GM19467 (cell line): Measurements from ENCODE around the gene SIPA1L3.
"Not testable (repeated sequence)": the region's sequence is repeated elsewhere in the genome, so short reads cannot be mapped to it uniquely, and the experiment has no call there.

Experiments used
- ATAC-seq: cut with Tn5 transposase; IDR thresholded peaks from one replicate; pipeline ENCODE4 v1.9.1; 2021; ENCODE audit warnings: mild to moderate bottlenecking, moderate library complexity; ENCODE audit not compliant: unreplicated experiment

The SIPA1L3 gene

DNA sequence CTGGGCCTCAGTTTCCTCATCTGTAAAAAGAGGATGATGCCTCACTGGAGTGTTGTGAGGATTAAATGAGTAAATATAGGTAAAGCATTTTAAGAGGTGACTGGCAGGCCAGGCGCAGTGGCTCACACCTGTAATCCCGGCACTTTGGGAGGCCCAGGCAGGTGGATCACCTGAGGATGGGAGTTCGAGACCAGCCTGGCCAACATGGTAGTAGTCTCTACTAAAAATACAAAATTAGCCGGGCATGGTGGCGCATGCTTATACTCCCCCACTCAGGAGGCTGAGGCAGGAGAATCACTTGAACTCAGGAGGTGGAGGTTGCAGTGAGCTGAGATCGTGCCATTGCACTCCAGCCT is 317.8 kb downstream of the SIPA1L3 start:
- ATAC-seq = not testable (repeated sequence)

DNA sequence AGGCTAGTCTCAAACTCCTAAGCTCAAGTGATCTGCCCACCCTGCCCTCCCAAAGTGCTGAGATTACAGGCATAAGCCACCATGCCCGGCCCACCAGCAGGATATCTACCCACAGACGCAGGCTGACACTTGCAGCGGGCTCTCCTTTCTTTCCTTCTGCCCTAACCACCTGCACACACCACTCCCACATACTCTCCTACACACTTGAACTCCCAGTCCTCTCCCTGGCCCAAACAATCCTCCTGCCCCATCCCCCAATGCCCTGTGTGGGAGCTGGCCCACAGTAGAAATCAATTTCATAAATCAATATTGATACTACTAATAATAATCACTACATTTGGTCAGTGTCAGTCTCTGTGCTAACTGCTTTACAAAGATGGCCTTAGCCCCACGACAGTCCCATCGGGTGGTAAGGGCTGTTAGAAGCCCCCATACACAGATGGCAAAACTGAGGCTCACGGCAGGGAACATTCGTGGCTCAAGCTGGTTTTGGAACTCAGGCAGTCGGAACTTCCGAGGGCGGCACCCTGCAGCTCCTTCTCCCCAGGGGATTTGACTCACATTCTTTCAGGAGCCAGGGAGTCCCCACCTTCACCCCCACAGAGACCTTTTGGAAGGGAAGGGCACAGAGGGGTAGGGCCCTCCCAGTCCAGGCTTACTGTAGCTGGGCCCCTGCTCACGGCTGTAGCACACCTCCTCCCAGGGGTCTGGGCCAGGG is 320.4 kb downstream of the SIPA1L3 start:
- ATAC-seq = no peak

DNA sequence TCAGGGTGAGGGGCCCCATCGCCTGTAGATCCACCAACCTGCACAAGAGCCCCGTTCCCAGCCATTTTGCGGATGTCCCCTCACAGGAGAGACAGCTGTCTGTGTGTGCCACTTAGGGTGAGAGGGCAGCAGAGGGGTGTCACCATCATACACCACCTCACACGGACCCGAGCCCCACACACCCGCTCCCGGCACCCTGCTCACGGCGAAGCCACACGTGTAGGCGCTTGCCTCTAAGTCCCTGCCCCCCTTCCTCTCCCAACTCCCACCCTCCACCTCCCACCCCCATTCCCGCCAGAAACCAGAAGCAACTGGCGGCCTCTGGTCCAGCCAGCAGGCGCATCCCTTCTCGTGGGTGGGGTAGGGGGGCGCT is 321.0 kb downstream of the SIPA1L3 start:
- no peak for ATAC-seq

DNA sequence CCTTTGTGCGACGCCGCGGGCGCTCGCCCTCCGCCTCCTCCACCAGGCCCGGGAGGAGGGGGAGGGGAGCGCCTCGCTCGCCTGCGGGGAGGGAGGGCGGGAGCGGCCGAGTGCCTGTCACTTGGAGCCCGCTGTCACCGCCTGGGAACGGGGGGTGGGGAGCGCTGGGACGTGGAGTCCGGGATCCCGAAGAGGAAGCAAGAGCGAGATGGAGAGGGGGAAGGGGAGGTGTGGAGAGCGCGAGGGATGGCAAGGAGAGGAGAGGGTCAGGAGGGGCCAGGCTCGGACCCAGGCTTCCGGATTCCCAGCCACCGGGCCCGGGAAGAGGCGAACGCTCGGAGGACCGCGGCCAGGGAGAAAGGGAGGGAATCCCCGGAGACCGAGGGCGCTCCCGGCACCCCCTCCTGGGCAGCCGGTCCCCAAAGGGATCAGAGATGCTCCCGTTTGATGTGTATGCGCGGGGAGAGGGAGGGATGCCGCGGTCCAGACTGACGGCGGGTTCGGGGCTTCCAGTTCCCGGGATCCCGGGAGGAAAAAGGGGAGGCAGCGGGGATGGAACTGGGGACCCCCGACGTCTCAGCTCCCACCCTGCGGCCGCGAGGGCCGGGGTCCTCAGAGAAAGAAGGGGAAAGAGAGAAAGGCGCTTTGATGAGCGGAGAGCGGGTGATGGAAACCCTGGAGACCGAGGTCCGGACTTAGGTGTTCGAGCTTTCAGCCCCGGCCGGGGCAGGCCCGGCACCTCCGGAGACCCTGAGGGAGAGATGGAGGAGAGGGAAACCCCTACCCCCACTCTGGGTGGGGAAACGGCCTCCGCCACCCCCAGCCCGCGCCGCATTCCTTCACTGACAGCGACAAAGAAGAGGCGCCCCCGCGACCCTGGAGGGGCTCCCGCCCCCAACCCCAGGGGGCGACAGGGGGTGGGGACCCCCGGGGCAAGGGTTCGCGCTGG is 321.8 kb downstream of the SIPA1L3 start:
- ATAC-seq = no peak

DNA sequence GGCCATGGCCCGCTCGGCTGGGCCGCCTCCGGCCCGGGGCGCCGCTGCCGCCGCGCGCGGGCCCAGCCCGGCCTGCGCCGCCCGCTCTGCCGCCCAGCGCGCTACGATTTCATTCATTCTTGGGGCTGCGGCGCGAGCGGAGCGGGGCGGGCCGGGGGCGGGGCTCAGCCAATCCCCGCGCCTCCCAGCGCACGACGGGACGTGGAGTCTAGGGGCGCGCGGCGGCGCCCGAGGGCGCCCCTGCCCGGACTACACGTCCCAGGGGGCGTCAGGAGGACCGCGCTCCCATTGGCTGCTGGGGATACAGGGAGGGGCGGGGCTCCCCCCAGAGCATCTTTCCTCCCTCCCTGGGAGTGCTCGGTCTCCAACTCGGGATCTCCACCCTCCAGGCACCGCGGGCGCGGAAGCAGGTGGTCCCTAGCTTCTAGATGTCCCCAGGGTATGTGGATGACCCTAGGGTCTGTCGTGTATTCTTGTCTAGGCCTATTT is 322.6 kb downstream of the SIPA1L3 start:
- ATAC-seq = peak; percentile 89

DNA sequence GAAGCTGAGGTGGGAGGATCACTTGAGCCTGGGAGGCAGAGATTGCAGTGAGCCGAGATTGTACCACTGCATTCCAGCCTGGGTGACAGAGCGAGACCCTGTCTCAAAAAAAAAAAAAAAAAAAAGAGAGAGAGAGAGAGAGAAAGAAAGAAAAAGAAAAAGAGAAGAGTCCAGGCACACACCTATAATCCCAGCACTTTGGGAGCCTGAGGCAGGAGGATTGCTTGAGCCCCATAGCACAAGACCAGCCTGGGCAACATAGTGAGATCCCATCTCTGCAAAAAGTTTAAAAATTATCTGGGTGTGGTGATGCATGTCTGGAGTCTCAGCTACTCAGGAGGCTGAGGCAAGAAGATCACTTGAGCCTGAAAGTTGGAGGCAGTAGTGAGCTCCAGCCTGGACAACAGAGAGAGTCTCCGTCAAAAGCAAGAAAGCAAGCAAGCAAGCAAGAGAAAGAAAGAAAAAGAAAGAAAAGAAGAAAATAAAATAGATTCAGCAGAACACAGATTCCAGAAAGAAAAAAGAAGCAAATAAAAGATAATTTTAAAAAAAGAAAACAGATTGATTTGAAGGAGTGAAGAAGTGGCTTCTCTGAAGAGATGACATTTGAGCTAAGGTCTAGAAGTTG is 323.6 kb downstream of the SIPA1L3 start:
- ATAC-seq = not testable (repeated sequence)

DNA sequence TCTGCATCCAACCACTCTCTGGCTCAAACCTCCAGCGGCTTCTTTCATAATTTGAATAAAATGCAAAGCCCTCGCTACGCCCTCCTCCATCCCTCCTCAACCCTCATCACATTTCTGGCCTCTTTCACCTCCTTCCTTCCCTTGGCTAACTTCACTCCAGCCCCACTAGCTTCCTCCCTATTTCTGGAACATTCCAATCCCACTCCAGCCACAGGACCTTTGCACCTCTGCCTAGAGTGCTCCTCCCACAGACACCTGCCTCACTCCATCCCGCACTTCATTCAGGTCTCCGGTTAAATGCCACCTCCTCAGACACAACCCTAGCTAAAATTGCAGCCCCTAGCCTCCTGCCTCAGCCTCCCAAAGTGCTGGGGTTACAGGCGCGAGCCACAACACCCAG is 324.9 kb downstream of the SIPA1L3 start:
- ATAC-seq = no peak

DNA sequence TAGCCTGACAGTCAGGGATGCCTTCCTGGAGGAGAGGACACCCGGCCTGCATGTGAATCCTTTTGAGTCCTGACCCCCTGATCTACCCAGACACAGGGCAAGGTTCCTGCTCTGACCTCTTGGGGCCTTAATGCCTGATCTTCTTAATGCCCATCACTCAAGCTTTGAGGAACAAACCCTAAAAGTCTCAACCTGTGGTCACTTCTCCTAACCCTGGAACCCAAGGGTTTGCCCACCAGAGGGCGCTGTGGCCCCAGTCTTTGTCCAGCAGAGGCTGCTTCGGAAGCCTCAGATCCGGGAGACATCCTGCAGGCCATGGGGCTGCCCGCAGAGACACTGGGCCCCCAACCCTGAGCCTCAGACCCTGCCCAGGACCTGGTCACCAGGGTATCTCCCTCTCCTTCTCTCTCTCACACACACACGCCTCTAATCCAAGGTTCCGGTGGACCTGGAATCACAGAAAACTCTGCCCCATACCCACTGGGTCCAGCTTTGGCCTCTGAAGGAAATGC is 326.8 kb downstream of the SIPA1L3 start:
- no peak for ATAC-seq

DNA sequence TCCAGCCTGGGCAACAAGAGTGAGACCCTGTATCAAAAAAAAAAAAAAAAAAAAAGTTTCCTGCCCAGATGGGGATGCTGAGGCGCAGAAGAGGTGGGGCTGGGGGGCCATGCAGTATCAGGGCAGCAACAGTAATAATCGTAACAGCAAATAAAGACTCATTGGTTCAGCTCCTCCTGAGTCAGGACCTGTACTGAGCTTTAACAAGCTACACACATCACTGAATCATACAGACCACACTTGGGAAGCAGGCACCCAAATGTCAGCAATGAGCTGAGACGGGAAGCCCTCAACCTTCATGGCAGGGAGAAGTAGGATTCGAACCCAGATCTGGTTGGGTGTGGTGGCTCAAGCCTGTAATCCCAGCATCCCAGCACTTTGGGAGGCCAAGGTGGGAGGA is 327.6 kb downstream of the SIPA1L3 start:
- ATAC-seq = no peak

DNA sequence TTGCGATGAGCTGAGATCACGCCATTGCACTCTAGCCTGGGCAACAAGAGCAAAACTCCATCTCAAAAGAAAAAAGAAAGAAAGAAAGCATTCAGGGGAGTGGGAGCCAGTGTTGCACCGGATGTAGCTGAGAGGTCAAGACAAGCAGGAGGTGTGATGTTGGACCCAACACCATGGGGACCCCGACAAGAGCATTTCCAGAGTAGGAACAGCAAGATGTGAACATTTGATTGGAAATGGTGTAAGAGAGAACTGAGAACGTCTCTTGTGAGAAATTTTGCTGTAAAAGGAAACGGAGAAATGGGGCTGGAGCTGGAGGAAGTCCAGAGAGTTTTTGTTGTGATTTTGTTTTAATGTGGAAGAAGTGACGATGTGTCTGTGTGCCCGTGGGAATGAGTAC is 332.8 kb downstream of the SIPA1L3 start:
- ATAC-seq = no peak

DNA sequence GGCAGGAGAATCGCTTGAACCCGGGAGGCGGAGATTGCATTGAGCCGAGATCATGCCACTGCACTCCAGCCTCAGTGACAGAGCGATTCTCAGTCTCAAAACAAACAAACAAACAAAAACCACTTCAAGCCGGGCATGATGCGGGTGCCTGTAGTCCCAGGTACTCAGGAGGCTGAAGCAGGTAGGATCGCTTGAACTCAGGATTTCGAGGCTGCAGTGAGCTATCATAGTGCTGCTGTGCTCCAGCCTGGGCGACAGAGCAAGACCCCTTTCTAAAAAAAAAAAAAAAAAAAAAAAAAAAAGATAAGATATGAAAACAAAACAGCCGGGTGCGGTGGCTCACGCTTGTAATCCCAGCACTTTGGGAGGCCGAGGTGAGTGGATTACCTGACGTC is 336.3 kb downstream of the SIPA1L3 start:
- no peak for ATAC-seq

DNA sequence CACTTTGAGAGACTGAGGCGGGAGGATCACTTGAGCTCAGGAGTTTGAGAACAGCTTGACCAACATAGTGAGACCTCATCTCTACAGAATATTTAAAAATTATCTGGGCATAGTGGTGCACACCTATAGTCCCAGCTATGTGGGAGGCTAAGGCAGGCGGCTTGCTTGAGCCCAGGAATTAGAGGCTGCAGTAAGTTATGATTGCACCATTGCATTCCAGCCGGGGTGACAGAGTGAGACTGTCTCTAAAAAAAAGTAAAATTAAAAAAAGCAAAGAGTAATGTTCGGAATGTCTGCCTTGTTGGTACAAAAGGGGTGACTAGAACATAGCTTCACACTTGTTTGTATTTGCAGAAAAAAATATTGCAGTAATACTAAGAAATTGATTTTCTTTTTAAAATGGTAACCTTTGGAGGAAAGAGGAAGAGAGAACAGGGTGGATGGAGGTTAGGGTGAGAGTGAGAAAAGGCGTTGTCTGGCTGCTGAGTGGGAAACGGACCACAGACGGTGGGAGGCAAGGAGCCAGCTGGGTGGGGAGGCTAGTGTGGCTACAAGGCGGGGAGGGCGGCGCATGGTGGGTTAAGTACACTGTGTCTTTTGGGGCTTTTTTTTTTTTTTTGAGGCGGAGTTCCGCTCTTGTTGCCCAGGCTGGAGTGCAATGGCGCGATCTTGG is 339.0 kb downstream of the SIPA1L3 start:
- ATAC-seq = no peak

DNA sequence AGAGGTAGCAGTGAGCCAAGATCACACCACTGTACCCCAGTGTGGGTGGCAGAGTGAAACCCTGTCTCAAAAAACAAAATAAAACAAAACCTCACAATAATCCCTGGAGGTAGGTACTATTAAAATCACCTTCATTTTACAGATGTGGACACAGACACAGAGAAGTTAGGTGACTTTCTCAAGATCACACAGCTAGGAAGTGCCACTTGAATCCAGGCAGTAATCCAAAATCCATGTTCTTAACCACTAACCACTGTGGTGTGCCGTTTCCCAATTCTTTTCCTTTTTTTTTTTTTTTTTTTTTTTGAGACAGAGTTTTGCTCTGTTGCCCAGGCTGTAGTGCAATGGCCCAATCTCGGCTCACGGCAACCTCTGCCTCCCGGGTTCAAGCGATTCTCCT is 340.1 kb downstream of the SIPA1L3 start:
- no peak for ATAC-seq

DNA sequence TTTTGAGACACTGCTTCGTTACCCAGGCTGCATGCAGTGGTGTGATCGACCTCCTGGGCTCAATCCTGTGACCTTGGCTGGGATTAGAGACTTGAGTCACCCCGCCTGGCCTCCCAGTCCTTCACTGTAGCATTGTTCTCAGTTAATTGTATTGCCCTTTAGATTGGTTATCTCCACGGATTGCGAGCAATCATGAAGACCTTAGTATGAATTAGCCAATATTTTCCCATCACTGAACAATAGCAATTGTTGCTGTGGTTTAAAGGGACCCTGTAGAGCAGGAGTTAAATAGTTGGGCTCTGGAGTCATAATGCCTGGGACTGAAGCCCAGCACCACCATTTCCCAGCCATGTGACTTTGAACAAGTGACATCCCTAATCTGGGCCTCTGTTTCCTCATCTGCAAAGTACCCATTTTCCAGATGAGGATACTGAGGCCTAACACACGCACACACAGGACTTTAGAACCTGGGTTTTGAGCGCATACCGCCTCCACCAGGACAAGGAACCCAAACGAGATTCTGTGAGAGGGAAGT is 340.8 kb downstream of the SIPA1L3 start:
- no peak for ATAC-seq

DNA sequence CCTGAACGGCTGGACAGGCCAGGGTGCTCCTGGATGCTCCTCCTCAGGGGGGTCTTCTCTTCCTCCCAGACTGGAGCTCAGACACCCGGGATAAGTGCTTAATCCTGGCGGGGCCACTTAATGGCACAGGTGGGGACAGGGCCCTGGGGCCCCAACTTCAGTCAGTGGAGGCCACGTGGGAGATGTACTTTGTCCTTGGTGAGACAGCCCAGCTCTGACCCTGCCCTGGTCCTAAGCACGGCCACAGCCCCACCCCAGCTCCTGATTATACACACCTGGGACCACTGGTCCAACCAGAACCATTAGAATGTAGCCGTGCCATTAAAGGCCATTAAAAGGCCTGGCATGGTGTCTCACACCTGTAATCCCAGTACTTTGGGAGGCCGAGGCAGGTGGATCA is 341.4 kb downstream of the SIPA1L3 start:
- no peak for ATAC-seq

DNA sequence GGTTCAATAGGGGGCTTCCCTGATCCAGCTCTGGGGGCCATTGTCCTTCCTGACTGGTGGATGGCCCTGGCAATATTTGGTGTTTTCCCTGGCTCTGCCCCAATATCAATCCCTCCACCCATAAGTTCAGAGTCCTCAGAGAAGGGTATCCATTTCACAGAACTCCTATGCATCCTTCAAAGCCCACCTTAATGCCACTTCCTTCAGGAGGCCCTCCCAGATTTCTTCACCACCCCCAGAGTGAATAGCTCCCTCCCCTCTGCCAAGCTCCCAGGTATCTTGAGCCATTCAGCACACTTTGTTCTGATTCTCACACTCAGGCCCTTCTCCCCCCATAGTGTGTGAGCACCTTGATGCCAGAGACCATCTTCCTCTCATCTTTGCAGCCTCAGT is 343.4 kb downstream of the SIPA1L3 start:
- no peak for ATAC-seq

DNA sequence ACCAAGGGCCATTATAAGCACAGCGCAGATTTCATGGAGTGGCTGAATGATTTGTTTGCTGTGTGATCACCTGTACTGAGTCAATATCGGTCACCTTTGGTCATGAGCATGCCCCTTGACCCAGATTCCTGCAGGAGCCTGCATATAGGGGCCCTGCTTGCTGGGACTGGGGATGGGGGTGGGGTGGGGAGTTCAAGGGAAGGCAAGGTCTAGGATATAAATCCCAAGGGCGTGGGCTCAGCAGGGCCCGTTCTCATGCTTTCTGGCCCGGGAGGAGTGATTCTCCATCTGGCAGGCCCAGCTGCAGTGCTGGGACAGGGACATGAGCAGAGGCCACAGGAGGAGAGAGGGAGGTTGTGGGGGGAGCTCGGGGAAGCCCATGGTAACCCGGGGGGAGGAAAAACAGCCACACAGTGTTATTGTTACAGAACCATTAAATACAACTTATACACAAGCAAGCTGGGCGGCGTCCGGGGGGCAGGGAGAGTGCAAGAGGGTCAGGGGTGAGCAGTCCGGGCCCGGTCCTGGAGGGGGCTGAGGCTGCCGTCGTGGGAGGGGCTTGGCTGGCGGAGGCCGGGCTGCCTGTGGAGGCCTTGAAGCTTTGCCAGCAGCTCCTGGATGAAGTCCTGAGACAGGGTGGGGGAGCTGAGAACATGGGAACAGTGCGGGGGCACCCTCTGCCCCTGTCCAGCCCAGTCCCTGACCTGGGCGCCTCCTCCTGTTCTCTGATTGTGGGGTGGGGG is 344.0 kb downstream of the SIPA1L3 start:
- ATAC-seq = no peak

DNA sequence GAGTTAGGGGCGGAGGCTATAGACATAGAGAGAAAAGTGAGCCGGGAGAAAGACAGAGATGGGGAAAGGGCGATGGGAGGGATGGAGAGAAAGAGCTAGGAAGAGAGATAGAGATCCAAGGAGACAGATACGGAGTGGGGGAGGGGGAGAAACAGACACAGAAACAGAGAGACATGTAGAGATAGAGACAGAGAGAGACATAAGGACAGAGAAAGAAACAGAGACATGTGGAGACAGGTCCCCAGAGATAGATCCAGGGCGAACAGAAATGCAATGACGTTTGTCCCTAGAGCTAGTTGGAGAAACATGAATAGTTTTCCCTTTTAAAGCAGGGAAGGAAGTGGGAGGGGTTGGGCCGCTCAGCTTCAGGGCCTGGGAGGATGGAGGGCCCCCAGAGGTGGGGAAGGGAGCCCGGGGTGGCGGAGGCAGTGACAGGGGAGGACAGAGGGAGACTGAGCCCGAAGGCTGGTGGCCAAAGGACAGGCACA is 344.6 kb downstream of the SIPA1L3 start:
- no peak for ATAC-seq

DNA sequence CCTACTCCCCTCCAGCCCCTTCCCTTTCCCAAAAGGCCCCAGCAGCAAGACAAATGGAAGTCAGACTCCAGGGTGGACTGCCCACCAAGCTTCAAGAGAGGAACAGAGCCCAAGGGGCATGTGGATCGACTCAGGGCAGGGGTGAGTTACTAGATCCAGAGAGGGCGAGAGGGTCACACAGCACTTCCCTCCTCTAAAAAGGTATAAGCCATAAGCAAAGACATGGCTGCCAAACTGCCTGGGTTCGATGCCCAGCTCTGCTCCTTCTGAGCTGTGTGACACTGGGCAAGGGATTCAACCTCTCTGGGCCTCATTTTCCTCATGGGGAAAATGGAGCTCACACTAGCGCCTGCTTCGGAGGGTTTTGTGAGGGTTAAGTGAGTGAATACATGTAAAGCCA is 345.4 kb downstream of the SIPA1L3 start:
- ATAC-seq = no peak
